Keratinocyte (primary cell): ENCODE data around the gene TGFBR1. TPM values are rescaled to one million over a fixed set of nuclear protein-coding genes. Genes with fewer than 3 reads are reported as not detected.

Experiments used
- DNase-seq: peaks from one replicate; pipeline ENCODE4 v3.0.0-alpha.2; 2011; ENCODE audit warnings: low read depth, missing footprints, low spot score
- FAIRE-seq: peaks from 2 replicates; lab custom pipeline; 2011; peaks lifted over from hg19 to GRCh38; lab: Jason Lieb, UNC
- H2AFZ ChIP-seq: 2 replicates; pipeline ENCODE4 v1.6.0; 2012; ENCODE audit warnings: low read length, control low read depth, inconsistent platforms; ENCODE audit not compliant: control insufficient read depth
- H3K27ac ChIP-seq: 2 replicates; pipeline ENCODE4 v1.5.1; 2011; ENCODE audit warnings: low read length; ENCODE audit not compliant: control insufficient read depth, insufficient read depth
- H3K27me3 ChIP-seq: 3 replicates; pipeline ENCODE4 v1.6.0; 2011; ENCODE audit warnings: low read length; ENCODE audit not compliant: control insufficient read depth, insufficient read depth; ENCODE audit errors: extremely low read depth
- H3K36me3 ChIP-seq, 2 experiments: 2 replicates in 1 of 2; 3 replicates in 1 of 2; pipeline ENCODE4 v1.5.1; 2011; ENCODE audit warnings: low read length in 2 of 2, mild to moderate bottlenecking in 1 of 2; ENCODE audit not compliant: control insufficient read depth in 2 of 2, insufficient read depth in 2 of 2; ENCODE audit errors: extremely low read depth in 1 of 2
- H3K4me1 ChIP-seq: 3 replicates; pipeline ENCODE4 v1.5.1; 2011; ENCODE audit warnings: low read length; ENCODE audit not compliant: control insufficient read depth, insufficient read depth; ENCODE audit errors: extremely low read depth
- H3K4me2 ChIP-seq: 3 replicates; pipeline ENCODE4 v1.6.0; 2011; ENCODE audit warnings: low read depth, low read length; ENCODE audit not compliant: control insufficient read depth, insufficient read depth; ENCODE audit errors: extremely low read depth
- H3K4me3 ChIP-seq, 3 experiments: fragments of 200-600 bp in 1 of 3; sonication (generic) in 1 of 3; 2 replicates in 2 of 3; 3 replicates in 1 of 3; pipeline ENCODE4 v1.5.1; 2011 to 2016; ENCODE audit warnings: low read length in 3 of 3, mild to moderate bottlenecking in 3 of 3, control low read depth in 2 of 3, inconsistent platforms in 1 of 3, low read depth in 1 of 3, mixed read lengths in 1 of 3, mixed run types in 1 of 3, moderate library complexity in 1 of 3; ENCODE audit not compliant: control insufficient read depth in 2 of 3, insufficient read depth in 2 of 3; ENCODE audit errors: extremely low read depth in 1 of 3
- H3K79me2 ChIP-seq: 2 replicates; pipeline ENCODE4 v1.6.0; 2012; ENCODE audit warnings: low read length; ENCODE audit not compliant: control insufficient read depth, insufficient read depth
- H3K9ac ChIP-seq: 3 replicates; pipeline ENCODE4 v1.6.0; 2011; ENCODE audit warnings: low read length; ENCODE audit not compliant: control insufficient read depth, insufficient read depth; ENCODE audit errors: extremely low read depth
- H3K9me1 ChIP-seq: 3 replicates; pipeline ENCODE4 v1.6.0; 2011; ENCODE audit warnings: low read length; ENCODE audit not compliant: control insufficient read depth, insufficient read depth; ENCODE audit errors: extremely low read depth
- H3K9me3 ChIP-seq: 2 replicates; pipeline ENCODE4 v1.5.1; 2012; ENCODE audit warnings: low read depth, low read length; ENCODE audit not compliant: control insufficient read depth
- H4K20me1 ChIP-seq: 3 replicates; pipeline ENCODE4 v1.6.0; 2011; ENCODE audit warnings: low read length; ENCODE audit not compliant: control insufficient read depth, insufficient read depth; ENCODE audit errors: extremely low read depth
- CTCF ChIP-seq, 3 experiments: IDR thresholded peaks in 1 of 3; conservative IDR thresholded peaks in 1 of 3; optimal IDR thresholded peaks in 1 of 3; 2 replicates in 2 of 3; 3 replicates in 1 of 3; pipeline versions ENCODE3 to v1.5.1; 2011; ENCODE audit warnings: low read length in 3 of 3, mild to moderate bottlenecking in 3 of 3, moderate library complexity in 2 of 3, control low read depth in 1 of 3, inconsistent platforms in 1 of 3; ENCODE audit not compliant: insufficient read depth in 2 of 3; ENCODE audit errors: extremely low read depth in 1 of 3
- EZH2 ChIP-seq: IDR thresholded peaks from one replicate; pipeline ENCODE4 v1.6.1; 2012; ENCODE audit warnings: inconsistent platforms, mild to moderate bottlenecking, low read length, moderate library complexity
- dilution Hi-C: fragments of 300-500 bp; cut with MboI; formaldehyde crosslinking; loops from one replicate; pipeline ENCODE4 v1.7.0; 2020; ENCODE audit warnings: low sequenced_read_pairs; ENCODE audit not compliant: extremely low pct_ligation_motif_present
- polyA plus RNA-seq, 5 experiments: library from polyadenylated mRNA; depleted of rRNA in 3 of 5; stranded (reverse) in 3 of 5; stranded (forward) in 1 of 5; unstranded in 1 of 5; fragments of >200 nt; gene quantifications; 1 replicate in 1 of 5; 2 replicates in 3 of 5; 3 replicates in 1 of 5; pipeline versions ENCODE4 v1.2.1 to v1.2.3, GENCODE V29; 2011 to 2012; ENCODE audit warnings: missing spikeins in 2 of 5, low read depth in 1 of 5, low replicate concordance in 1 of 5

TGFBR1 gene
- polyA plus RNA-seq, 1 donor (not counting 4 experiments of a cell fraction or from before 2014, with no cell fraction given): 55.0 TPM

DNA sequence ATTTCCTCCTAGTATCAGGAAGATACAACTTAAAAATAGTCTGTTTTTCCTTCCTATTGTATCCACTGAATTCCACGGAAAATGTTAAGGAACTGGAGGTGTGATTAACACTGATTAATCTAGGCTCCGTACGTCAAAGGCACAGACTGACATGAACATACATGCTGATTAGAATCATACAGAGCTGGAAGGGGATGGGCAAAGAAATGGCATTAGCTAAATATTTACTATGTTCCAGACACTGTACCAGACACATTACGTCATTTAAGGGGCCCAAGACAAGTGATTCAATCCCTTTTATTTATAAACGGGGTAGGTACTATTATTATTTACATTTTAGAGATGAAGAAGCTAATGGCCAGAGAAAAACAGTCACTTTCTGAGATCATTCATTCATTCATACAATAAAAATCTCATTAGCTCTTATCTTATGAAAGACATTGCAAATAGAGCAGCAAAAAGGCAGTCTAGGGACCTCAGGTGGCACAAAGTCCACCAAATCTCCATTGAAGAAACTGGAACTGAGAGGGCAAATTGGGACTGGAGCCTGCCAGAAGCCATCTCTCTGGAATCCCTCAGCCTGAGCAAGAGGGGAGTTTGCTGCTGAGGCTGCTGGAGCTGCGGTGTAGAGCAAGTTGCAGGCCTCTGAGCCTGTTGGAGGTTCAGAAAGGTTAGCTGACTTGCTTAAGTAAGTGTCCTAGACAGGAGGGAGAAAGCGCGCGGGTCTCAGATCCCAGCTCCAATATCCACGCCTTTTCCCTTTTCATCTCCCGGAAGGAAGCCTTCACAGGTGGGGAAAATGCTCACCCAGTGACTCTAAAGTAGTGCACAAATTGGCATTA, 1.6 kb upstream of the TGFBR1 start:
- no peaks in the 10 kb centered on the region for H3K9me1 ChIP-seq
- peak overlapping the region; percentile 97 for H3K4me2 ChIP-seq
- peaks cover 26% of the 10 kb centered on the region for H3K79me2 ChIP-seq
- H4K20me1 ChIP-seq: no peaks in the 10 kb centered on the region
- H3K4me3 ChIP-seq: peak overlapping the region in 2 of 3 experiments; percentile 73
- no peaks in the 10 kb centered on the region for H3K9me3 ChIP-seq
- DNase-seq: peak; percentile 66
- peak; percentile 26 for FAIRE-seq
- dilution Hi-C loops: no loop called here
- H3K27me3 ChIP-seq: no peaks in the 10 kb centered on the region
- H3K4me1 ChIP-seq: peaks cover 38% of the 10 kb centered on the region
- peak overlapping the region; percentile 89 for H3K9ac ChIP-seq
- H3K27ac ChIP-seq: peak overlapping the region; percentile 96
- TF ChIP-seq EZH2: no peak
- no peak for TF ChIP-seq CTCF (optimal IDR thresholded peaks at IDR 0.05 in 1 of 3, IDR thresholded peaks at IDR 0.05 in 1 of 3, conservative IDR thresholded peaks at IDR 0.05 in 1 of 3; ENCODE audit: extremely low read depth in 1 of 3, insufficient read depth in 2 of 3, low read length in 3 of 3)
- no peaks in the 10 kb centered on the region for H3K36me3 ChIP-seq
- H2AFZ ChIP-seq: peak overlapping the region; percentile 89

GRCh38 chr9:99103901-99104458, 933 bp upstream of the TGFBR1 start:
- Histone ChIP-seq H3K27me3 (no peaks in the 10 kb centered on the region), H3K27ac (peak overlapping the region; percentile 96), H3K79me2 (peaks cover 33% of the 10 kb centered on the region), H3K4me2 (peak overlapping the region; percentile 97), H3K36me3 (no peaks in the 10 kb centered on the region), H3K9ac (peak overlapping the region; percentile 89), H4K20me1 (no peaks in the 10 kb centered on the region), H3K9me3 (no peaks in the 10 kb centered on the region), H3K4me3 (peak overlapping the region; percentile 36 to 73 (median 73)), H3K4me1 (peaks cover 38% of the 10 kb centered on the region), H2AFZ (peak overlapping the region; percentile 89), H3K9me1 (no peaks in the 10 kb centered on the region)
- dilution Hi-C loops: no loop called here
- DNase-seq (no peak), FAIRE-seq (no peak)
- TF ChIP-seq CTCF (optimal IDR thresholded peaks at IDR 0.05 in 1 of 3, IDR thresholded peaks at IDR 0.05 in 1 of 3, conservative IDR thresholded peaks at IDR 0.05 in 1 of 3; ENCODE audit: extremely low read depth in 1 of 3, insufficient read depth in 2 of 3, low read length in 3 of 3): no peak
- no peak for TF ChIP-seq EZH2
